BE2C (cell line): ENCODE measurements around the gene RGS10. TPM values are rescaled to one million over a fixed set of nuclear protein-coding genes. Genes with fewer than 3 reads are reported as not detected.

Experiments used
- DNase-seq: peaks from one replicate; pipeline ENCODE4 v3.0.0-alpha.2; 2020
- H3K27me3 ChIP-seq: fragments of 250-450 bp; sonication (Bioruptor Pico); 2 replicates; pipeline ENCODE4 v1.5.1; 2020; ENCODE audit warnings: mild to moderate bottlenecking
- H3K36me3 ChIP-seq: fragments of 250-450 bp; sonication (Bioruptor Pico); 2 replicates; pipeline ENCODE4 v1.5.1; 2020; ENCODE audit warnings: mild to moderate bottlenecking
- H3K4me1 ChIP-seq: fragments of 250-450 bp; sonication (Bioruptor Pico); 2 replicates; pipeline ENCODE4 v1.5.1; 2020
- H3K4me3 ChIP-seq: 2 replicates; pipeline ENCODE4 v1.5.1; 2011; ENCODE audit warnings: low read depth, low read length
- H3K9me3 ChIP-seq: fragments of 250-450 bp; sonication (Bioruptor Pico); 2 replicates; pipeline ENCODE4 v1.5.1; 2020
- CTCF ChIP-seq: IDR thresholded peaks from 2 replicates; pipeline ENCODE4 v1.5.1; 2012; ENCODE audit warnings: mild to moderate bottlenecking, low read depth, low read length
- polyA plus RNA-seq: library from polyadenylated mRNA; unstranded; fragments of >200 nt; gene quantifications from one replicate; pipeline ENCODE4 v1.2.1, GENCODE V29; 2012; ENCODE audit warnings: low read depth, missing spikeins; ENCODE audit not compliant: insufficient read length, insufficient read depth

Gene RGS10, protein sequence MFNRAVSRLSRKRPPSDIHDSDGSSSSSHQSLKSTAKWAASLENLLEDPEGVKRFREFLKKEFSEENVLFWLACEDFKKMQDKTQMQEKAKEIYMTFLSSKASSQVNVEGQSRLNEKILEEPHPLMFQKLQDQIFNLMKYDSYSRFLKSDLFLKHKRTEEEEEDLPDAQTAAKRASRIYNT
- 6.8 TPM for polyA plus RNA-seq

DNA sequence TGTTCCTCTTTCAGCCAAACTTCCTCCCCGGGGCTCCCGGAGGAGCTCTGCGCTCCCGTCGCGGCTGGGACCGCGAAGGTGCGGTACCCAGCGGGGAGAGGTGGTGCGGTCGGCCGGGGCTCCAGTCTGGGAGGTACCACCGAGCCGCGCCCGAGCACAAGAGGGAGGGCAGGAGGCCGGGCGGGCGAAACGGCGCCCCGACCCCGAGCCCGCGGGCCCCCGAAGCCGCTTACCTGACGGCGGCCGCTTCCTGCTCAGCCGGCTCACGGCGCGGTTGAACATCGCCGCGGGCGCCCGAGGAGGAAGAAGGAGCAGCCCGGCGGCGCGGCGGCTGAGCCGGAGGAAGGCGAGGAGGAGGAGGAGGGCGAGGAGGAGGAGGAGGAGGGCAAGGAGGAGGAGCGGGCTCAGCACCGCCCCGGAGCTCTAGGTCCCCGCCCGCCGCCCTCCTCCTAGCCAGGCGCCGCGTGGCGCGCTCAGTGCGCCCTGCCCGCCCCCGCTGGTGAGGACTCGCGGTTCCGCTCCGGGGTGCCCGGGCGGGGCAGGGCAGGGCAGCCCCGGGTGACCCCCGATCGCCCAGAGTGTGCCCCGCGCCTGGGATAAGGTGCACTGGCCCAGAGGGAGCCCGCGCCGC, at the start of gene RGS10:
TSS of gene RGS10 (minus strand) at position 363 of the 631 bp plus-strand sequence. CDS start at position 282, 81 bp downstream.
- Histone ChIP-seq H3K9me3 (no peaks in the 10 kb centered on the region), H3K4me1 (peaks cover 2% of the 10 kb centered on the region), H3K36me3 (no peaks in the 10 kb centered on the region), H3K27me3 (no peaks in the 10 kb centered on the region), H3K4me3 (peak within 1 kb of the TSS; percentile 61)
- DNase-seq, result peak; percentile 60
- TF ChIP-seq CTCF, result no peak

DNA sequence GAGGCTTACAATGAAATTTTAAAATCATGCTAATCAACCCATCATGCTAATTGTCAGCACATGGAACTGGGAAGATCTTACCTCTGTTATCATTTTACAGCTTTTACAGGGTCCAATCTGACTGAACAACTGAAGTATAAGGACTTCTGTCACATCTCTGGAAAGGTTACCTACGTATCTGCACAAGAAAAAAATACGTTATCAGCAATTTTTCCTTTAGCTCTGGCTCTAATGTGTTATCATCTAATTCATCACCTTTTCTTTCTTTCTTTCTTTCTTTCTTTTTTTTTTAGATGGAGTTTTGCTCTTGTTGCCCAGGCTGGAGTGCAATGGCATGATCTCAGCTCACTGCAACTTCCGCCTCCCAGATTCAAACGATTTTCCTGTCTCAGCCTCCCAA, 45.6 kb upstream of the RGS10 start:
- no peak for DNase-seq
- Histone ChIP-seq H3K4me1 (peaks cover 4% of the 10 kb centered on the region), H3K27me3 (no peaks in the 10 kb centered on the region), H3K4me3 (no peak overlapping the region), H3K9me3 (no peaks in the 10 kb centered on the region), H3K36me3 (peaks cover 61% of the 10 kb centered on the region)
- no peak for TF ChIP-seq CTCF

- no peak for TF ChIP-seq CTCF
- Histone ChIP-seq H3K4me3 (no peak overlapping the region), H3K9me3 (no peaks in the 10 kb centered on the region), H3K36me3 (peaks cover 64% of the 10 kb centered on the region), H3K27me3 (no peaks in the 10 kb centered on the region), H3K4me1 (no peaks in the 10 kb centered on the region)
- DNase-seq, result no peak
These were observed 35.8 kb upstream of the RGS10 start for GRCh38 chr10:119578355-119578754.

DNA sequence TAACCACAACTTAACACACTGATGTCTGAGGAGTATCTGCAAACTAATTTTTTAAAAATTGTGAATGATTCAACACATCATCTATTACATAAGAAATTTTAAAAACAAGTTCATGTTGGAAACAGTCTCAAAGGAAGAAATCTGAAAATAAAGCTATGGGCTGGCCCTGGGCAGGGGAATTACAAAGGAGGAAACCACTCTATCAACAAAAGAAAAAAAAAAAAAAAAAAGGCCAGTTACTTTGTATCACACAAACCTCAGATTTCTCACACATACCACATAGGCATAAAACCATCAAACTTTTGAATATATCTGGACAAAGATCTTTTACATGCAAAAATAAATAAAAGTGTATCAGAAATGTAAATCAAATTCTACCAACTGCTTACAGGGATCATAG, 33.5 kb upstream of the RGS10 start:
- H3K4me3 ChIP-seq, result no peak overlapping the region
- no peak for TF ChIP-seq CTCF
- no peak for DNase-seq
- peaks cover 63% of the 10 kb centered on the region for H3K36me3 ChIP-seq
- no peaks in the 10 kb centered on the region for H3K4me1 ChIP-seq
- no peaks in the 10 kb centered on the region for H3K9me3 ChIP-seq
- H3K27me3 ChIP-seq, result no peaks in the 10 kb centered on the region

GRCh38 chr10:119575506-119575905, 33.0 kb upstream of the RGS10 start:
- H3K4me3 ChIP-seq, result no peak overlapping the region
- no peaks in the 10 kb centered on the region for H3K27me3 ChIP-seq
- peaks cover 63% of the 10 kb centered on the region for H3K36me3 ChIP-seq
- H3K4me1 ChIP-seq, result no peaks in the 10 kb centered on the region
- no peak for TF ChIP-seq CTCF
- H3K9me3 ChIP-seq, result no peaks in the 10 kb centered on the region
- no peak for DNase-seq

DNA sequence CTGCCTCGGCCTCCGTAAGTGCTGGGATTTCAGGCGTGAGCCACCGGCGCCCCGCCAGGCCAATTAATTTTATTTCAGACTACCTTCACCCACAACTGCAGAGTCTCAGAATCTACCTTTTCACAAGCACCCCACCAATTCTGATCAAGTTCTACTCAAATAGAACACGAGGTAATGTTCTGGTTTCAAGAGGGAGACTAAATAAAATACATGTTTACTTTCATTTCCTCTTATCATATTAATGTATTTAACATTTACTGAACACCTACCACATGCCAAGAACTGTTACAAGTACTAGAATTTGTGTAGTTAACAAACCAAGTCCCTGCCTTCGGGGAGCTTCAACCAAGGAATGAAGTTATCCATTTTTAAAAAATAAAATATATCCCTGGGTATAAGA, 25.5 kb upstream of the RGS10 start:
- no peaks in the 10 kb centered on the region for H3K9me3 ChIP-seq
- H3K36me3 ChIP-seq, result peaks cover 7% of the 10 kb centered on the region
- no peak for TF ChIP-seq CTCF
- DNase-seq, result no peak
- no peaks in the 10 kb centered on the region for H3K27me3 ChIP-seq
- H3K4me1 ChIP-seq, result no peaks in the 10 kb centered on the region
- no peak overlapping the region for H3K4me3 ChIP-seq
